ENCODE measurements around the gene ACTR3C.

- TF ChIP-seq CTCF (IDR thresholded peaks at IDR 0.05) (no peak), POLR2A (IDR thresholded peaks at IDR 0.05) (no peak), EP300 (IDR thresholded peaks at IDR 0.05) (no peak)
These were observed 10.0 kb downstream of the ACTR3C start for GRCh38 chr7:150313367-150313809.
